GM12891 (cell line): ENCODE results near the gene MLYCD.

Experiments
- PAX5 ChIP-seq: IDR thresholded peaks from 2 replicates; pipeline ENCODE4 v1.6.1; 2011; ENCODE audit warnings: low read length, moderate library complexity, mild to moderate bottlenecking; ENCODE audit not compliant: insufficient read depth, severe bottlenecking
- POLR2A ChIP-seq: IDR thresholded peaks from 2 replicates; pipeline ENCODE4 v1.6.1; 2011; ENCODE audit warnings: low read depth, low read length, control low read depth
- POLR2AphosphoS5 ChIP-seq: IDR thresholded peaks from 2 replicates; pipeline ENCODE4 v1.6.1; 2011; ENCODE audit warnings: low read depth, low read length, control low read depth
- POU2F2 ChIP-seq: IDR thresholded peaks from 2 replicates; pipeline ENCODE4 v1.6.1; 2011; ENCODE audit warnings: low read depth, mild to moderate bottlenecking, control low read depth, low read length, moderate library complexity
- SPI1 ChIP-seq: IDR thresholded peaks from 2 replicates; pipeline ENCODE4 v1.6.1; 2011; ENCODE audit warnings: low read depth, low read length, control low read depth
- TAF1 ChIP-seq: IDR thresholded peaks from 2 replicates; pipeline ENCODE4 v1.6.1; 2011; ENCODE audit warnings: low read depth, low read length, control low read depth

DNA sequence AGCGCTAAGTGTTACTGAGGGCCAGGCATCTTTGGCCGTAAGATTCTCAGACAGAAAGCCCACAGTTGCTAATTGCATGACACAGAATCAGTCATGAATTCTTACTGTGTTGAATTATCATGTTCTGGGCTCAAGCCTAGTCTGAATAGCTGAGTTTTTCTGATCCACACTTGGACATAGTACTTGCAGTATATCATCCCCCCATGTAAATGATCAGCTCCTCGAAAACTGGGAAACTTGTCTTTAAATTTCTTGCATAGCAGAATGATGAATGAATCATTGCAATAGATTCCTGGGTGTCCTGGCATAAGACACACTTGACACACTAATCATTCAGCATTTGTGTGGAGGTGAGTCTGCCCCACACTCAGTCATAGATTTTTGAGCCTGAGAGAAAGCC is 2.2 kb downstream of the MLYCD start:
- no peak for TF ChIP-seq POLR2AphosphoS5
- no peak for TF ChIP-seq PAX5
- no peak for TF ChIP-seq POLR2A
- no peak for TF ChIP-seq TAF1
- no peak for TF ChIP-seq SPI1
- TF ChIP-seq POU2F2: no peak
